Stimulated activated CD8-positive, alpha-beta memory T cell treated with anti-CD3 and anti-CD28 coated beads, Interleukin-7, amount 100 ng/mL, for 1 hour (primary cell): ENCODE measurements around the gene CNKSR2.

Source experiments
- DNase-seq, 2 donors: peaks; one replicate each; pipeline ENCODE4 v3.0.0-alpha.2; 2020; ENCODE audit warnings: low read depth in 2 of 2

CNKSR2 gene

GRCh38 chrX:21610168-21610567 is 235.9 kb downstream of the CNKSR2 start:
- DNase-seq = no peak

- no peak for DNase-seq
Measured at GRCh38 chrX:21612154-21612553, 237.9 kb downstream of the CNKSR2 start.

GRCh38 chrX:21616386-21616785 is 242.2 kb downstream of the CNKSR2 start:
- DNase-seq = no peak

- DNase-seq = no peak
Measured at GRCh38 chrX:21620234-21620633, 246.0 kb downstream of the CNKSR2 start.

GRCh38 chrX:21623778-21624501 is 249.7 kb downstream of the CNKSR2 start:
- no peak for DNase-seq

DNA sequence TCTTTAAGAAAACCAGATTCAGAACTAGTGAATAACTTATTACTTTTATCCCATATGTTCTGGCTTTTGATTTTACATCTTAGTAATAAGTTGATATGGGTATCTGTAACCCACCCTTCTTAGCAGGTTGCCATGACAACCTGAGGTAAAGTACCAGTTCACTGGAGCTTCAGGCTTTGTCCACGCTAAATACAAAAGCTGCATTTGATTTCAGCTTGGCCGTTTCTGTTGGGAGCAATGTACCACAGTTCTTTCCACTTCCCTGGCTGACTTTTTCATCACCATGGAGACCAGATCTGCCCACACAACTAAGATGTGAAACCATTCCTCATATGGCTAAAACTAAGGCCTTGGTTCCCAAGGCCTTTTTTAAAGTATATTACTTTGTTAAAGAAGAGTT is 257.8 kb downstream of the CNKSR2 start:
- DNase-seq = no peak

- no peak for DNase-seq
Measured at GRCh38 chrX:21638311-21638710, 264.1 kb downstream of the CNKSR2 start.

DNA sequence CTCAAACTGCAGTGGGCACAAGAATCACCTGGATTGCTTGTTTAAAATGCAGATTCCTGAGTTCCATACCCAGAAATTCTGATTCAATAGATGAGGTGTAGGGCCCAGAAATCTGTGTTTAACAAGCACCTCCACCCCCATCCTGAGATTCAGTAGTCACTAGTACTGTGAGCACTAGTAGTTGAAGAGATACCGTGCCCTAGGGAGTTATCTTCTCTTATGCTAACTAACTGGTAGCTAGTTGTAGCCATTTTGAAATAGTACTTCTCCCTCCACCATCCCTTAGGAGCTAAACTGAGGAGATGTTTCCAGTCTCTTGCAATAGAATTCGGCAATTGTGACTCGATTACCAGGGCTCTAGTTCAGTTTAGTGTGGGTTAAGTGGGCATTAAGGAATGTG is 265.6 kb downstream of the CNKSR2 start:
- DNase-seq = no peak

DNA sequence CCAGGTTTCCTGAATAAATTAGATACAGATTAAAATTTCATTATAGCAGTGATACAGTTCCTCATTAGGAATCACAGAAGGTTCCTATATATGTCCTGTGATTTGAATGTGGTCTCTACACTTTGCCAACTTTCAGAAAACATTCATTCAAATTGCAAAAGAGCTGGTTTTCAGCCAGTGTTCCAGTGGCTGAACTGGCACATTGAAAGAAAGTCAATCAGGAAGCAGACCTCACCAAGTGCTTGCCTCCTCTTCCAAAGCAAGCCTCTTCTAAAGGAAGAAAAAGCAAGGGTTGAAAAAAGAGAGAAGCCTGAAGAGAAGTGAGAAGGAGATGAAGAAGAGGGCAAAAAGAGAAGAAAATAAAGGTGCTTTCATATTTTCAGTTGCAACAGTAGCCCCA is 271.2 kb downstream of the CNKSR2 start:
- DNase-seq = no peak

GRCh38 chrX:21645886-21646285 is 271.7 kb downstream of the CNKSR2 start:
- no peak for DNase-seq

- no peak for DNase-seq
Measured at GRCh38 chrX:21655901-21656586, 281.8 kb downstream of the CNKSR2 start.

DNA sequence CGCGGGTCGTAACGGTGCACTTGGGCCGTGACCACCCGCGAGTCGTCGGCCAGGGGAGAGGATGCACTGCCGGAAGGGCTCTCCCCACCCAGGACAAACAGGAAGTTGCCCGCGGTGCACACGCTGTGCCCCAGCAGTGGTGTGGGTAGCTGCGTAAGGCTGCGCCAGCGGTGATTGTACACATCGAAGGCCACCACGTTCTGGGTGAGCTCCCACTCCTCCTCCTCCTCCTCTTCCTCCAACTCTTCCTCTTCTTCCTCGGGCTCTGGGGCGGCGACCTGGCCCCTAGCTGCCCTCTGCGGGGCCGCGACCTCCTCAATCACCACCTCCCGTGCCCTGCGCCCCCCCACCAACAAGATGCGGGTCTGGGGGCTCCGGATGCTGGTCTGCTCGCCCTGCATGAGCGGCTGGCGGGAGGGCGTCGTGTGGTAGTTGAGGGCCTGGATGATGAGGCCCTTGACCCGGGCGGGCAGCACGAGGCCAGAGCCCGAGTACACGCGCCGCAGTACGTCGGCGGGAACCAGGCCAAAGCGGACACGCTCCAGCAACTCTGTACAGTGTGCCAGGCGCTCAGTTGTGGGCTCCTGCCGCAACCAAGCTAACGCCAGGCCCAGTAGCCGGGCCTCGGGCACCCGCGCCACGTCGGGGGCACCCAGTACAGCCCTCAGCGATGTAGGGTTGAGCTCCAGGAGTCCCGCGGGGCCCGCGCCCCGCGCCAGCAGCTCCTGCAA is 282.5 kb downstream of the CNKSR2 start:
- no peak for DNase-seq

DNA sequence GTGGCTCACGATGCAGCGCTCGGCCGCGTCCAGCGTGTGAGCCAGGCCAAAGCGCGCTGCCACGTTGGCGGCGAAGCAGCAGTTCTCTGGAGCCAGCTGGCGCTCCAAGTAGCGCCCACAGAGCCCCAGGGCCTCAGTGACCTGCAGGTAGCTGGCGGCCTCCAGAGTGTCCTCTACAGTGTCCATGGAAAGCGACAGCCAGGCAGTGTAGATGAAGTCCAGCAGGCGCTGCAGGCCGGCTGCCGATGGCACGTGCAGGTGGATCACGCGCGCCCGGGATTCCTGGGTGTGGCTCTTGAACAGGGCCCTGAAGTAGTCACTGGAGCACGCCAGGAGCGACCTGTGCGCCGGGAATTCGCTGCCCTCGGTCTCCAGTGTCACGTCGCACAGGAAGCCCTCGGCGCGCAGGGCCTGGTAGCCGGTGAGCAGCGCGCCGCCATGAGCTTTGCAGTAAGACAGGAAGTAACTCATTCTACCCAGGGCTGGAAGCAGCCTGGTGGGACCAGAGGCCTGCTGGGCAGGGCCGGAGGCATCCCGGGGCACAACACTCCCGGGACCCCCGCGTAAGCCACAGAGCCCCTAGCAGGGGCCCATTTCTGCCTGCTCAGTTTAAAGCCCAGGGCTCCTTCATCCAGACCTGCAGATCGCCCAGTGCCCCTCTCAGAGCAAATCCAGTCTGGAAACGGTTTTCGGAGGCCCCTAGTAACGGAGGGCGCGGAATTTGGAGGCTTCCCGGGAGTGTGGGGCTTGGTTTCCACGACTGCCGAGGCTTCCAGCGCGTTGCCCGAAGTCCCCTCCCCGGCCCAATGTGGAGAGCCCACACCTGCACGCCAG is 283.3 kb downstream of the CNKSR2 start:
- no peak for DNase-seq

GRCh38 chrX:21658152-21658737 is 284.0 kb downstream of the CNKSR2 start, which contains the start of gene KLHL34:
TSS of gene KLHL34 (minus strand) at chrX:21658330. CDS start at chrX:21657788, 542 bp downstream.
- no peak for DNase-seq

- DNase-seq = no peak
Measured at GRCh38 chrX:21658746-21659145, 284.5 kb downstream of the CNKSR2 start.

DNA sequence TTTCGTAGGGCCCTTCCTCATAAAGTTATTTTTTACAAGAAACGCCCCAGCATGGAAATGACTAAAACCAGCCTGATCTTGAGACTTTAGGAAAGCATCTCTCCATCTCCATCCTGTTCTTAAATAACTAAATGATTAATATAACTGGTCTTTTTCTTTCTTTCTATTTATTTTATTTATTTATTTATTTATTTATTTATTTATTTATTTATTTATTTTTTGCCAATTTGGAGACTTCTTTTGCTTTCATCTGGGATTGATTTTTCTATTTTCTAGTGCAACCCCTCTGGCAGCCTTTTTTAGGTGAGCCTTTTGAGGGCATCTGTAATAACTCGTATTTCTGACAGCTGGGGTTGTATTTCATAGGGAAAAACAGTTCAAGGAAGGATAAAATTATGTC is 285.1 kb downstream of the CNKSR2 start:
- DNase-seq = no peak

DNA sequence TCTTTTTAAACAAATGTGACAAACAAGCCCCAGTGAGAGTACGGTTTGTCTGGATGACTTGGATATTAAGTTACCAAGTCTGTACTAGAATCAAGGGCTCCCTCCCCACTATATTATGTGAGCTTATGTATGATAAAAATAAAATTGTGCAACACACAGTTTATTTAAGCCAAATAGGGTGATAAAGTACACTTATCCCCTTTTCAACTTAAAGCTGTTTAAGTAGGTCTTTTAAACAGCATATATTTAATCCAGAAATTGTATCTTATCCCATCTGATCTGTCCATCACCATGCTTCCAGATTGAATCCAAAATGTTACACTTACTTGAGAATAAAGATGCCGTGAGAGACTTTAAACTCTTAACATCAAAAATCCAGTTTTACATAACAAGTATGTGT is 285.9 kb downstream of the CNKSR2 start:
- no peak for DNase-seq

- DNase-seq = no peak
Measured at GRCh38 chrX:21661316-21661715, 287.1 kb downstream of the CNKSR2 start.

DNA sequence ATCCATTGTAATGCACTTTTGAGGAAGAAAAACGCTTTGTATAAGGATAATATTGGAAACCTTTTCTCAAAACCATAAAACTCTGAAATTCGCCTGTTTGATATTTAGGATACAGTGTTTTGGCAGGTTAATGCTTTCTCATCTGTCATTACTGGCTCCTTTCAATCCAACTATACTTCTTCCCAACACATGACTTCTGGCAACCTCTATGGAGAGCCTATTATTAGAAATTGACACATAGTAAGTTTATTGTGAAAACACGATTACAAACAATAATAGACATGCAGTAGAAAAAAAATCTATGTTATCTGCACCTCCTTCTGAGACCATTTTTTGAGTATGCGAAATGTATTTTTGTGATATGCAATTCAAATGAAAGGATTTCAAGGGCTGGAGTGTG is 288.5 kb downstream of the CNKSR2 start:
- DNase-seq = no peak

DNA sequence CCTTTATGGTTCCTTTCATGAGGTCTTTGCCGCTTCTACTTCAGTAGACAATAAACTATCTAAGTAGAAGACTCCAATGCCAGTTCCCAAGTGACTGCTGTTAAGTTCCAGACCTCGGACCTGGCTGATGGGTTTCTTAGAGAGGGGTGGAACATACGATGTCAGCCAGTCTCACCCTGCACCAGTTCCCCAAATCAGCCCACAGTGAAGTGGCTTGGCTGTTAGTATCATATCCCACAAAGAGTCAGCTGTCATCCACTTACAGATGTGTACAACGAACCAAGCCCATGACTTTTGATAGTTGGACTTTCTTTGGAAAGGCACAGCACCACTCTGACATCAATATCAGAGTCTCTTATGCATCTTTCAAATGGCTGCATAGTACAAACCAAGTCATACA is 292.0 kb downstream of the CNKSR2 start:
- no peak for DNase-seq

DNA sequence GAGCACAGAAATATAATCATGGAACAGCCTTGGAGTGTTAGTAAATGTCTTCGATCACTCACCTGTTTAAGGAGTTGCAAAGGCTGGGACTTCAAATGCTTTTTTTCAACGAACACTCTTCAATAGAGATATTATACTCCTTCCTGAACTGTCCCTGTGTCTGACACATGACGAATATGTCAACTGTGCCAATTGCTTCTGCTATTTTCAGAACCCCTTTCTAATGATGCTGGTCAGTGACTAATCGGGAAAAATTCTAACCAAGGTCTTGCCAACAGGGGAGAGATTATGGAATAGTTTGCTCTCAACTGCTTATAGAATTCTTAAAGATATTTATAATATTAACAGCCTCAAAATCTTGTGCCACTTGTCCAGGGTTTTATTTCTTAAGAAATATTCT is 292.5 kb downstream of the CNKSR2 start:
- no peak for DNase-seq
